Neural progenitor cell (in vitro differentiated cells): ENCODE data around the gene CREBBP.

ENCODE experiments used
- EZH2 ChIP-seq: fragments of 200-600 bp; sonication (generic); IDR thresholded peaks from 2 replicates; pipeline ENCODE4 v1.6.1; 2017; ENCODE audit warnings: antibody characterized with exemption, mild to moderate bottlenecking, moderate library complexity
- EZH2phosphoT487 ChIP-seq: fragments of 200-600 bp; sonication (generic); IDR thresholded peaks from 2 replicates; pipeline ENCODE4 v1.6.1; 2017; ENCODE audit warnings: antibody characterized with exemption
- TF ChIP-seq, protein P1 (sequence below): fragments of 200-600 bp; sonication (generic); IDR thresholded peaks from 2 replicates; pipeline ENCODE4 v1.5.1; 2017; ENCODE audit warnings: antibody characterized with exemption, mild to moderate bottlenecking

DNA sequence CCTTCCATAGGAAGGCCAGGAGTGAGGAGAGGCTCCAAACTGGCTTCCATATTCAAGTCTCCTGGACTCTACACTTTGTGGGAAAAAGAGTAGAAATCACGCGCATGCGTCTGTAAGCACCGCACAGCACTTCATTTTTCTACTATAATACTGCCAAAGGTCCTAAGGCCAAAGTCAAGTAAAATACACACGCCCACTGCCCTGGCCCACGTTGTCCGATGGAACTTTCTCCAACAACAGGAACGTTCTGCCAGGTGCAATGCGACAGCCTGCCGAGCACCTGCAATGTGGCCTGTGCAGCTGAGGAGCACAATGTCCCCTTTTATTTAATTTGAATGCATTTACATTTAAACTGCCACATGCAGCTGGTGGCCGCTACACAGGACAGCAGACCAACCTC is 202.5 kb downstream of the CREBBP start:
- TF ChIP-seq, protein P1, sequence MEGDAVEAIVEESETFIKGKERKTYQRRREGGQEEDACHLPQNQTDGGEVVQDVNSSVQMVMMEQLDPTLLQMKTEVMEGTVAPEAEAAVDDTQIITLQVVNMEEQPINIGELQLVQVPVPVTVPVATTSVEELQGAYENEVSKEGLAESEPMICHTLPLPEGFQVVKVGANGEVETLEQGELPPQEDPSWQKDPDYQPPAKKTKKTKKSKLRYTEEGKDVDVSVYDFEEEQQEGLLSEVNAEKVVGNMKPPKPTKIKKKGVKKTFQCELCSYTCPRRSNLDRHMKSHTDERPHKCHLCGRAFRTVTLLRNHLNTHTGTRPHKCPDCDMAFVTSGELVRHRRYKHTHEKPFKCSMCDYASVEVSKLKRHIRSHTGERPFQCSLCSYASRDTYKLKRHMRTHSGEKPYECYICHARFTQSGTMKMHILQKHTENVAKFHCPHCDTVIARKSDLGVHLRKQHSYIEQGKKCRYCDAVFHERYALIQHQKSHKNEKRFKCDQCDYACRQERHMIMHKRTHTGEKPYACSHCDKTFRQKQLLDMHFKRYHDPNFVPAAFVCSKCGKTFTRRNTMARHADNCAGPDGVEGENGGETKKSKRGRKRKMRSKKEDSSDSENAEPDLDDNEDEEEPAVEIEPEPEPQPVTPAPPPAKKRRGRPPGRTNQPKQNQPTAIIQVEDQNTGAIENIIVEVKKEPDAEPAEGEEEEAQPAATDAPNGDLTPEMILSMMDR: no peak
- TF ChIP-seq EZH2 (no peak), EZH2phosphoT487 (no peak)
